ACHN (cell line): Measurements from ENCODE around the gene NEGR1.

Experiments used
- DNase-seq: peaks from one replicate; pipeline ENCODE4 v3.0.0-alpha.2; 2015
- in situ Hi-C: cut with HindIII; loops from 2 replicates; pipeline ENCODE4 v1.10.0; 2017; ENCODE audit warnings: low sequenced_read_pairs, low pct_ligation_motif_present, low pct_unique_long_range_greater_than_20kb

The NEGR1 gene

DNA sequence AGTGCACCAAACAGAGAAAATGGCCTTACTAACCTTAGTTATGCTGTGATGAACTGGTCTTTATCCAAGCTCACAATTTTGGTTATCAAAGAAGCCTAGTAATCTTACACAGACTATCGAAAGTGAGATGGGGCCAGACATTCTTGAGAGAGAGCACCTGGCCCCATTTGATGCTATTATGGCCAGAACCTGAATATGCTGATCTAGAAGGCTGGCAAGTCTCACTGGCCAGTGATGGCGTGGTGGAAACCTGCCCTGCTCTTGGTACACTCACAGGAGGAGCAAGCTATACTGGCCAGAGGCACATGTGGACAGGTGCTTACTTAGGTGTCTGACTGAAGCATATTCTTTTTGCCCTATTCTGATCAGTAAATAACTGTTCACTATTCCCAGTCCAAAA lies 843.7 kb downstream of the NEGR1 start:
- DNase-seq: no peak
- in situ Hi-C loops: no loop called here

DNA sequence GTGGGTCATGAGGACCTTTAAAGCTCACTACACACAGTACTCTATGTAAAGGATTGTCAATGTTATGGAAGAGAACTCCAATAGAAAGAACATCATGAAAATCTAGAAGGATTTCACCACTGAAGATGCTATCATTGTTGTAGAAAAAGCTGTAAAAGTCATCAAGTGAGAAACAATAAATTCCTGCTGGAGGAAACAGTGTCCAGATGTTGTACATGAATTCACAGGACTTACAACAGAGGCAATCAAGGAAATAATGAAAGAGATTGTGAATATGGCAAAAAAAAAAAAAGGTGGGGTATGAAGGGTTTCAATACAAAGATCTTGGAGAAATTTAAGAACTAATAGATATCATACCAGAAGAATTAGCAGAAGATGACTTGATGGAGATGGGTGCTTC lies 846.4 kb downstream of the NEGR1 start:
- in situ Hi-C loops: no loop called here

DNA sequence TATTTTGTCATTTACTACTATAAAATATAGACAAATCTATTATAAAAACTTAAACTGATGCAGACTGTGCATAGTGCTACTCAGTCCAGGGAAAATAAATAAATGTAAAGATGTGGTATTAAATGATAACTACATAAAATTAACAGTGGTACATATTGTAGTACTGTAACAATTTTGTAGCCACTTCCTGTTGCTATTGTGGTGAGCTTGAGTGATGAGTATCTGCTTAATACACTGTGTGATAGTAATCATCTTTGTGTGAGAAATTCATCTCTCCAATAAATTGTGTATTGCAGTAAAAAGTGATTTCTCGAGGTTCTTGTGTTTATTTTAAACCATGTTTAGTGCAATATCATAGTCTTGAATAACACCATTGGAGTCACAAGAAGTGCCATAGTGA lies 848.1 kb downstream of the NEGR1 start:
- in situ Hi-C loops: no loop called here

More for the DNA sequence above, 846.4 kb downstream of the NEGR1 start:
- no peak for DNase-seq

DNA sequence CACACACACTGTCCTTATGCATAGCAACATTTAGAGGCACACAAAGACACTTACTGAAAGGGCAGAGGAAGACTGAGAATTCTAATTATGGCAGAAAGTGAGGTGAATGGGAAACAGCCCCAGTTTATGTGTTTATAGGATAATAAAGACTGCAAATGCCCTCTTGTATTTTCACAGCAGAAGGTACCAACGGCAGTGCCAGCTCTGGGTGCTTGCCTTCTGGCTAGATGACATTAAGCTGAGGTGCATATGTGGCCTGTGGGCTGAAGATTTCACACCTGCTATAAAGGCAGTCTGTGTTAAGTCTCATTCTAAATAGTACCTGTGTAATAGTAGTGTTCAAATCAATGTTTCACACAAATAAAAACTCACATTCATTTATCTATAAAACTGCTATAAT lies 854.3 kb downstream of the NEGR1 start:
- no peak for DNase-seq
- in situ Hi-C loops: no loop called here

More for the DNA sequence above, 848.1 kb downstream of the NEGR1 start:
- no peak for DNase-seq

DNA sequence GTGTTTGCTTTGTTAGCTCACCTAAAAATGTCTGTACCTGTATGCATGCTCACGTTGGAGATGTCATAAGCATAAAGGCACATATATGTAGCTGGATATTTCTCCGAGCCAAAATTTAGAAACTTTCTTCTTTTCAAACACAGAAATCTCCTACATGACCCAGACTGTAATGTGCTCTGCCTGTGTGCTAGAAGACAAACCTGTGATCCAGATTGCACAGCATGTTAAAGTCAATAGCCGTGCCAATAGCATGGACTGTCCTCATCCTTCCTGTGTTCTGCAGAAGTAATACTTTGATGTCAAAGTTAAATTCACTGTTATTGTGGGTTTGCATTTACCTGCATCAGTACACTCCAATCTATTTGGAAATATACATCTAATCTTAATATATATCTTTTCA lies 855.3 kb downstream of the NEGR1 start:
- no peak for DNase-seq
- in situ Hi-C loops: no loop called here

DNA sequence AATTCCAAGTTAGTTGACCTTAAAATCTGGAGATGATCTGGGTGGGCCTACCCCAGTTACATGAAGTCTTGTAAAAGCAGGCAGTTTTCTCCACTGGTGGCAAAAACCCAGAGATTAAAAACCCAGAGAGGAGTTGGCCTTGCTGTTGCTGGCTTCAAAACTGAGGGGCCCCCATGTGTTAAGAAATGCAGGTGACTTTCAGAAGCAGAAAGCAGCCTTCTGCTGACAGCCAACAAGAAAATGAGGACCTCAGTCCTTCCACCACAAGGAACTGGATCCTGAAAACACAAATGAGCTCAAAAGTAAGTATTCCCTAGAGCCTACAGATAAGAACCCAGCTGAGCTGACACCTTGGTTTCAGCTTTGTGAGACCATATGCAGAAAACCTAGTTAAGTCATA lies 857.8 kb downstream of the NEGR1 start:
- in situ Hi-C loops: no loop called here
- DNase-seq: no peak

DNA sequence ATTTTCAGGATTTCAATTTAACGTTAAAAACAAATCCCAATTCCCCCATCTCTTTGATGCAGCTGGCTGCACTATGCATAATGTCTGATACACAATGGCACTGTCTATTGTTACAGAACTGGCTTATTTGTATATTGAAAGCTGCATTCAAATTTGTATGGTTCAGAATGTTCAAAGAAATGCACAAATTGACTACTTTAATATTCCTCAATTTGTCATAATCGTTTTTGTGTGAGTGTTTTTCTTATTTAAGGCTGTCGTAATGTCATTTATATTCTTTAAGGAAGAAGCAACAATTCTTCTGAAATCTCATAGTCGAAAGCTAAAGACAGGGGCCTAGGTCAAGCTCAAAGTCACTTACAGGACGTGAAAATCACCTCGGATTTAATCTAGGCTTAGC lies 860.1 kb downstream of the NEGR1 start:
- in situ Hi-C loops: no loop called here
- no peak for DNase-seq

DNA sequence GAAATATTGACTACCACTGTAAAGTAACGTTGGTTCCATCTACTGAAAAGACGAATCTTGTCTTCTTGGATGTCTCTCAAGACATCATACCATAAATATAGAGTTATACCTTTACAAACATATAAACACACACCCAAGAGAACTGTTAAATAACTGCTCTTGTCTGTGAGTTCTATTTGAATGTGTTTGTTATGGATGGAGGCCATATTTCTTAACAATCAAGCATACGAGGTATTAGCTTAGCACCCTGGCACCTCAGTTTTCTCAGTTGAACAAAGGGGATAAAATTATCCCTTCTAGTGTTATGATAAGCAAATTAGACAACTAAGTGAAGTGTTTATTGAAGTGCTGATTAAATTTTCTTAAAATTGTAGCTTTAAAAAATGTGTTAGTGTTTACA lies 864.9 kb downstream of the NEGR1 start:
- in situ Hi-C loops: no loop called here
- no peak for DNase-seq

DNA sequence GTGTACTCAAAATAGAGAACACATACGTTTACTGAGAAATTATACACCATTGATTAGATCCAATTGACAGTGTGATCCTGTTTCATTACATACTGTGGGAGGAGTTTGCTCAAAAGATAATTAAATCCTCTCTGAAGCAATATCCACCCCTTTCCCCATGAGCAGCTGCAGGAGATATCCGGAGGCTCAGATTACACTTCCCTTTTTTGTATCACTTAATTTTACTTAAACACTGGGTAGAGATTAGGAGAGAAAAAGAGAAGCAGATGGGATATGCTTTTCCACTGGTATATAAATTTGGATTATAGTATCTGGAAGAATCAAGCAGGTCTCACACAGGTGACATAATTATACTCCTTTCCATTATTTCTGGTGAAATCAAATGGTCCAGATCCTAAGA lies 868.2 kb downstream of the NEGR1 start:
- no peak for DNase-seq
- in situ Hi-C loops: no loop called here

DNA sequence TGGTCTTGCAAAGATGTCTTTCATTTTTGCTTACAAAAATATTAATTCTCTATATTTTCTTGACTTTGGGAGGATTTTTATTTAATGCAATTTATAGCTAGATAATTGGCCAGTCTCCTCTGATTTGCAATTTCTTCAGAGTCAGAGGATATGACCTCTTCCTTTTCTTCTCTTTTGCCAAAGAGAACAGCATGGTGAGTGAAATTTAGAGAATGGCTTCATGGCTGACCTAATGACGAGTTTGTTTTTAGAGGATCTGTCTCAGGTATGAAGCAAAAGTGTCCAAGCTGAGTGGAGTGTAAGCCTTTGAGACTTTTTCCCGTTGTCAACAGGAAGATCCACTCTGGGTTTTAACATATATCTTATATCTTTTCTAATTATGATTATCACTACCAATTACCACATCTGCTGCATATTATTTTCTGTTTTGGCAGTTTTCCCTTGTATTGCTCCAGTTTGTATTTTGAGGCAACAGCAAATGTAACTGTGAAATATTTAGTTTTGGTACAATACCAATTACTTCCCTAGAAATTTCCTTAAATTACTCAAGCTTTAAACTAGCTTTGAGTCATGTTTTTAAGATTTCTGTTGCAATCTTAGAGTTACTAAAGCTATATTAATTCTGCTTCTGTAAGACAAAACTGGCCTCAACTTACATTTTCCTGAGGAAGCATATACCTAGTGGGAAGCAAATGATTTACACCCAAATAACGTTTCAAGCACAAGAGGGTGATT lies 868.7 kb downstream of the NEGR1 start:
- in situ Hi-C loops: no loop called here
- no peak for DNase-seq

DNA sequence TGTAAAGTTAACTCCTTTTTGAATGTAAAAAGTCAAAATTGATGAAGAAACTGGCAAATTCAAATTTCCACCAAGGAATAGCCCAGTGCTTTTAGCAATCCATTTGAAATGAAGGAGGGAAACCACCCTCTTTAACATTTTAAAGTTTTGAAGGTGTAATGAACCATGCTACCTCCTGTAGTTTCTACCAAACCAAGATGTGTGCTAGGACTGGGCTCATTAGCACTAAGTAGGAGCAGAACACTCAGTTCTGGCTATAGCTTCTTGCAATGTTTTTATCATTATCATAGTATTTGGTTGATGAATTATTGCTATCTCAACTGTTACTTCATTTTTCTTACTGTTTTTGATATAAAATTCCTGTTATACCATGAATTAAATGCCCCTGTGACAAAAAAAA lies 882.3 kb downstream of the NEGR1 start:
- in situ Hi-C loops: no loop called here
- no peak for DNase-seq

DNA sequence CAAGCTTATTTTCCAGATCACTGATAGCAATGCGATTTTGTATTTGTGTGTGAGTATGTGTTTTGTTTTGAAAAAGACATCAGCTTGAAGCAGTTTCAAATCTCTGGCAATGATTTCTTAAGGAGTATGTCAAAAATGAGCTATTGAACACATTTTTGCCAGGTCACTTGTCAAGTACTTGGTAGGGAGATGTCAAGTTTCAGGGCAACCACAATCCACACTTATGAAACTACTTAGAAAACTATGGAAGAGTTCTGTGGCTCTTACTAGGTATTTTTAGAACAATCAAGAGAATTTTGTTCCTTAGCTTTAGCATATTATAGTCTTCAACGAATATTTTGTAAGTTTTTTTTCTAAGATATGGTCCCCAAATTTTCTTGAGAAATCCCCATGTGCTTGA lies 882.7 kb downstream of the NEGR1 start:
- in situ Hi-C loops: no loop called here

DNA sequence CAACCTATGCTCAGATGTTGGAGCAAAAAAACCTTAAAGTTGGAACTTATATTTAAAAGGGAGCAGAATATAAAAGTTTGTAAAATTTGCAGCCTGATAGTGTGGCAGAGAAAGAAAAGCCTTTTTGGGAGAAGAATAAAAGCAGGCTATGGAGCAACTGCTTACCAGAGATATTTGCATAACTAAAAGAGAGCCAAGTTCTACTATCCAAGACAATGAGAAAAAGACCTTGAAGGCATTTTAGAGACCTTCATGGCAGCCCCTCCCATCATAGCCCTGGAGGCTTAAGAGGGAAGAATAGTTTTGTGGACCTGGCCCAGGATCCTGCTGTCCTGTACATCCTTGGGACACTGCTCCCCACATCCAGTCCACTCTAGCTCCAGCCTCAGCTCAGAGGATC lies 889.0 kb downstream of the NEGR1 start:
- in situ Hi-C loops: no loop called here
- DNase-seq: no peak

More for the DNA sequence above, 882.7 kb downstream of the NEGR1 start:
- DNase-seq: no peak

DNA sequence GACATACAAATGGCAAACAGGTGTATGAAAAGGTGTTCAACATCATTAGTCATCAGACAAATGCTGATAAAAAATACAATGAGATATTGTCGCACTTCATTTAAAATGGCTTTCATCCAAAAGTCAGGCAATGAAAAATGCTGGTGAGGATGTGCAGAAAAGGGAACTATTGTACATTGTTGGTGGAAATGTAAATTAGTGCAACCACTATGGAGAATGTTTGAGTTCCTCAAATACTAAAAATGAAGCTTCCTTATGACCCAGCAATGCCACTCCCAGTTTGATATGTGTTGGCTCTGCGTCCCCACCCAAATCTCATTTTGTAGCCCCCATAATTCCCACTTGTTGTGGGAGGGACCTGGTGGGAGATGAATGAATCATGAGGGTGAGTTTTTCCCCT lies 891.8 kb downstream of the NEGR1 start:
- no peak for DNase-seq

DNA sequence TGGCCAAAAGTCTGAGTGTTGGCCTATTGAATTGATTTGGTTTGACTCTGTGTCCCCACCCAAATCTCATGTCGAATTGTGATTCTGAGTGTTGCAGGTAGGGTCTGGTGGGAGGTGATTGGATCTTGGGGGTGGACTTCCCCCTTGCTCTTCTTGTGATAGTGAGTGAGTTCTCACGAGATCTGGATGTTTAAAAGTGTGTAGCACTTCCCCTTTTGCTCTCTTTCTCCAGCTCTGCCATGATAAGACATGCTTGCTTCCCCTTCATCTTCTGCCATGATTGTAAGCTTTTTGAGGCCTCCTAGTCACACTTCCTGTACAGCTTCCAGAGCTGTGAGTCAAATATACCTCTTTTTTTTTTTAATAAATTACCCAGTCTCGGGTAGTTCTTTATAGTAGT lies 904.5 kb downstream of the NEGR1 start:
- in situ Hi-C loops: no loop called here
- no peak for DNase-seq

More for the DNA sequence above, 891.8 kb downstream of the NEGR1 start:
- in situ Hi-C loops: no loop called here

DNA sequence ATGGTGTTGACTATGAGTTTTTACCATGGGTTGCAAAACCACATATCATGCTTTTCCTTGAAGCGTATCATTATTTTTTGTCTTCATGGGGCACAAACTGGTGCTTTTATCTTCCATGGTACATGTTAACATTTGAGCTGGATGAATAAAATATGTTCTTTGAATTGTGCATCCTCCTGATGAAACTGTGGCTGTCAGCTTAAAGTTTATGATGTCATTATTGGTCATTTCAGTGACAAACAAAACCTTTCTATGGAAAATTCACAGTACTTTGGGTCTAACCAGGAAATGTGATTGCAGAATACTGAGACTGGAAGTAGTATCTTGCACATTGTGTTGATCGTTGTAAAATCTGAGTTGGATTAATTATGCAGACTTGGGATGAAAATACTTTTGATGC lies 909.8 kb downstream of the NEGR1 start:
- in situ Hi-C loops: no loop called here
- DNase-seq: no peak

DNA sequence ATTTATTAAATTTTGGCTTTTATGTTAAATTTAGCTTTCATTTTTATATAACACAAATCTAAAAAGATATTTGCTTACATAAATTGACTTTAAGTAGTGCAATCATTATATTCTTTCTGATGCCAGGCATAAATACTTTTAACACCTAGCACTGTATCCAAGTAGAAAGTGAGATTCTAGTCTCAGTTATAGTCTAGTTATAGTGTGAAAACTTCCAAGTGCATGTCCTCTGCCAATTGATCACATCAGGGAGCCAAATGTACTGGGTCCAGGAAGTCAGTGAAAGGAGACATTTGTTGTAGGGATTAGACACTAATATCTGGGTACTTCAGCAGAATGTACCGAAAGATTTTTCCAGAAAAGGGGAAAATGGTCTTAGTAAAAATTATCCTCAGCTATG lies 910.8 kb downstream of the NEGR1 start:
- DNase-seq: no peak
- in situ Hi-C loops: no loop called here

DNA sequence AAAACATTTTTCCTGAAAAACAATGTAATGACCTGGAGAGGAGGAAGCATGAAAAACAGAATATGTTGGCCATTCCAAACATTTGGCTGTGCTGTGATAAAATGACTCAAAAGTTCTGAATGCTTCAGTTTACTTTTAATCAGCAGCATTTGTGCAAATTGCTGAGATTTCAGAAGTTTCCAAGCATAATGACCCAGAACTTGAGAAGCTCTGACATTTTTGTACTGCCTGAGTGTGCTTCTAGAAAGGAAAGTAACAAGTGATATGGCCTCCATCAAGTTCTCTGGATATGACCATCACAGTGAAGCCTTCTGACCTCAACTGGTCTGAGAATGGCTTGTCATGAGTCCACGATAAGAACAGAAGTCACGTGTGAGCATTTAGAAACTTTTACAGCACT lies 918.1 kb downstream of the NEGR1 start:
- in situ Hi-C loops: no loop called here
- no peak for DNase-seq

DNA sequence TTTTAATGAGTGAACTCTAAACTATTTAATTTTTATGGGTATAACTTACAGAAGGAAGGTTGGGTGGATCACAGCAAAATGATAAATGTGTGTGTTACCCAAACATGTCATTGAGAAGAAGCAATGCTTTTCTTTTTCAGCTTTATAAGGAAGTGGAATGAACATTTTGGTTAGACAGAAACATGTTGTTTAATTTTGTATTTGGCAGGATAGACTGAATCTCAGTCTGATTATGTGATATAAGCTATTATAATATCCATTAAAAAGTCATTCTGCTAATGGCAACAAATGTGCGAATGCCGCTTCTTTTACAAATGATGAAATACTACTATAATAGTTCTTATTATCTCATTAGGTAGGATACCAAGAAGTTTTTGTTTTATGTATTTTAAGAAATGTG lies 919.6 kb downstream of the NEGR1 start:
- in situ Hi-C loops: no loop called here

DNA sequence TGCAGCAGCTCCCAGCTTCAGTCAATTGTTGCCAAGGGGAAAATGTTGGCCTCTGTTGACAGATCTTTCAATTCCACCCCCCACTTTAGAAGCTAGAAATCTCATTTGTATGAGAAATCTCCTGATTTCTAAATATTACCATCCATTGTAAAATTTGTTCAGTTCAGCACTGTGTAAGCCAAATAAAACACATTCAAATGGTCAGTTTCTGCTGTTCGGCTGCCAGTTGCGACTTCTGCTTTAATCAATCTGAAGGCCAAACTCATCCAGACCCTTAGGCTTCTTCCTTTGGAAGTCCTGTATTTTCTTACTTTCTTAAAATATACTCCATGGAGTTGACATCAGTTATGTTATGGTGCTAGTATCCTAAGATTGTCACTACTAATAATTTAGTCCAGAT lies 920.3 kb downstream of the NEGR1 start:
- in situ Hi-C loops: no loop called here
- DNase-seq: no peak

More for the DNA sequence above, 919.6 kb downstream of the NEGR1 start:
- no peak for DNase-seq

DNA sequence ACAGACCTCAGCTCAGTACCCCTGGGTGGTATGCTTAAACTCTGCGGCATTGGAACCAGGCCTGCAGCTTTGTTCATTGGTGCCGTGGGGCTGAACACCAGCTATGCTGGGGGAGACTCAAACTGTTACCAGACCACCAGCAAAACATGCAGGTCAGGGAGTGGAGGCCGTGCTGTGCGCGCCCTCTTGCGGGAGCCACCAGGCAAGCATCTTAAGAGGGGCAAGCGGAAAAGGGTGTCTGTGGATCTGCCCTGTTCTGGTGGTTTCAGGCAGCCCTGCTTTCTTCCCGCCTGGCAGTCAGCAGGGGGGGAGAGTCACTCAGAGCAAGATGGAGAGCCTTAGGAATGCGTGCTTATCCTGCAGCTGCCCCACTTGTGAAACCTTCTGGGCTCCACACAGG lies 924.6 kb downstream of the NEGR1 start:
- no peak for DNase-seq
- in situ Hi-C loops: no loop called here
